Measurements from ENCODE around the gene LCE1F. TPM values are rescaled to one million over a fixed set of nuclear protein-coding genes. Genes with fewer than 3 reads are reported as not detected.

The LCE1F gene
- total RNA-seq, 1 donor from 2014 or later, result not detected

DNA sequence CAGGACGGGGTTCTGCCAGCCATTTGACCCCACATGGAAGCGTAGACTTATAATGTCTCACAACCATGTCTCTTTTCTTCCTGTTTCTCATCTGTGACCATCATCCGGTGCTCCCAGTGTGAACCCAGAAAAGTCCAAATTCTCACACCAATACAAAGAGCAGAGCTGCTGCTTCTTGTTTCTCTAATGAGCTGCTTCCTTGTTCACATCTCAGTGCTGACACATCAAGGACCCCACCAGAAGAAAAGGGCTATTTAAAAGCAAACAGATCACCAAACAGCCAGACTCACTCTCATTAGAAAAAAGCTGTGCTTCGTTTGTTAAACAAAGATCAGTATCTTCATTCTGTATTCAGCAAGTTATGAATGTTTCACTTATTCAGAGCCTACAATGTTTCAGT lies 20.7 kb downstream of the LCE1F start:
- Histone ChIP-seq H3K79me2 (ENCODE audit: low read depth) (no peaks in the 10 kb centered on the region), H3K36me3 (no peaks in the 10 kb centered on the region), H3K9me3 (ENCODE audit: low read depth) (peaks cover 38% of the 10 kb centered on the region), H2AFZ (replicated peaks) (no peak overlapping the region), H3K27me3 (no peaks in the 10 kb centered on the region), H3K4me2 (no peak overlapping the region), H3K4me3 (no peak overlapping the region), H3K9ac (no peak overlapping the region), H4K20me1 (ENCODE audit: low read depth) (no peaks in the 10 kb centered on the region), H3K4me1 (no peaks in the 10 kb centered on the region), H3K27ac (no peak overlapping the region), H3F3A (ENCODE audit: low read depth) (no peaks in the 10 kb centered on the region)
- H3K27me3 Mint-ChIP-seq (ENCODE audit: insufficient read depth, low read depth), result no peaks in the 10 kb centered on the region
- peaks cover 14% of the 10 kb centered on the region for H3K9me3 Mint-ChIP-seq
- H3K36me3 Mint-ChIP-seq, result no peaks in the 10 kb centered on the region
- H3K4me3 Mint-ChIP-seq, result no peak overlapping the region
- H3K4me1 Mint-ChIP-seq, result no peaks in the 10 kb centered on the region
- H3K27ac Mint-ChIP-seq, result no peak overlapping the region
- TF ChIP-seq EZH2phosphoT487 (IDR thresholded peaks at IDR 0.05), result no peak
- TF ChIP-seq, protein P1, sequence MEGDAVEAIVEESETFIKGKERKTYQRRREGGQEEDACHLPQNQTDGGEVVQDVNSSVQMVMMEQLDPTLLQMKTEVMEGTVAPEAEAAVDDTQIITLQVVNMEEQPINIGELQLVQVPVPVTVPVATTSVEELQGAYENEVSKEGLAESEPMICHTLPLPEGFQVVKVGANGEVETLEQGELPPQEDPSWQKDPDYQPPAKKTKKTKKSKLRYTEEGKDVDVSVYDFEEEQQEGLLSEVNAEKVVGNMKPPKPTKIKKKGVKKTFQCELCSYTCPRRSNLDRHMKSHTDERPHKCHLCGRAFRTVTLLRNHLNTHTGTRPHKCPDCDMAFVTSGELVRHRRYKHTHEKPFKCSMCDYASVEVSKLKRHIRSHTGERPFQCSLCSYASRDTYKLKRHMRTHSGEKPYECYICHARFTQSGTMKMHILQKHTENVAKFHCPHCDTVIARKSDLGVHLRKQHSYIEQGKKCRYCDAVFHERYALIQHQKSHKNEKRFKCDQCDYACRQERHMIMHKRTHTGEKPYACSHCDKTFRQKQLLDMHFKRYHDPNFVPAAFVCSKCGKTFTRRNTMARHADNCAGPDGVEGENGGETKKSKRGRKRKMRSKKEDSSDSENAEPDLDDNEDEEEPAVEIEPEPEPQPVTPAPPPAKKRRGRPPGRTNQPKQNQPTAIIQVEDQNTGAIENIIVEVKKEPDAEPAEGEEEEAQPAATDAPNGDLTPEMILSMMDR (IDR thresholded peaks at IDR 0.05), result no peak
- TF ChIP-seq EZH2 (IDR thresholded peaks at IDR 0.05), result no peak
- no peak for DNase-seq (ENCODE audit: low spot score)

DNA sequence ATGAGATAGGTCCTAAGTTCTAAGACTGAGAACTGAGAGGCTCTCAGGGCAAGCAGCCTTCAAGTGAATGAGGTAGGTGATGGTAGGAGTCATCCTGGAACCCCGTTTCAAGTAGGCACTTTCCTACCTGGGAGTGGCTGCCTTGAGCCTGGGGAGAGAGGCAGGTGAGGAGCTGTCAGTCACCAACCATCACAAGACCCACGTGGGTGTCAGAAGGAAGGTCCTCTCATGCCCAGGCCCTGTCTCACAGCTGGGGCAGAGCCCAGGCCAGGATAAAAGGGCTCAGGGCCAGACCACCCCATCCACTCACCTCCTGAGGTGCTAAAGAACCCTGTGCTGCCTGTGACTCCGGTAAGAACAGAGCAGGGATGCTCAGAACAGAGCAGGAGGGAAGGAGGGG lies 21.5 kb downstream of the LCE1F start, which contains the start of gene LCE1D:
LCE1D (plus strand) TSS at position 301 of the 400 bp plus-strand sequence. CDS start 1,074 bp downstream, outside the sequence.
- H3K9me3 ChIP-seq (ENCODE audit: low read depth), result peaks cover 40% of the 10 kb centered on the region
- Mint-ChIP-seq H3K27ac (no peak within 1 kb of the TSS), H3K9me3 (peaks cover 14% of the 10 kb centered on the region), H3K36me3 (no peaks in the 10 kb centered on the region), H3K4me3 (no peak within 1 kb of the TSS), H3K4me1 (no peaks in the 10 kb centered on the region), H3K27me3 (ENCODE audit: insufficient read depth, low read depth) (no peaks in the 10 kb centered on the region)
- no peaks in the 10 kb centered on the region for H3K36me3 ChIP-seq
- TF ChIP-seq EZH2phosphoT487 (IDR thresholded peaks at IDR 0.05) (no peak), EZH2 (IDR thresholded peaks at IDR 0.05) (no peak)
- TF ChIP-seq, protein P1 (IDR thresholded peaks at IDR 0.05), result no peak
- H3K9ac ChIP-seq, result no peak within 1 kb of the TSS
- no peak within 1 kb of the TSS for H3K4me2 ChIP-seq
- H3K4me1 ChIP-seq, result no peaks in the 10 kb centered on the region
- no peak within 1 kb of the TSS for H2AFZ ChIP-seq (replicated peaks)
- no peaks in the 10 kb centered on the region for H3F3A ChIP-seq (ENCODE audit: low read depth)
- H3K27me3 ChIP-seq, result no peaks in the 10 kb centered on the region
- H3K4me3 ChIP-seq, result no peak within 1 kb of the TSS
- no peak for DNase-seq (ENCODE audit: low spot score)
- no peak within 1 kb of the TSS for H3K27ac ChIP-seq
- H3K79me2 ChIP-seq (ENCODE audit: low read depth), result no peaks in the 10 kb centered on the region
- no peaks in the 10 kb centered on the region for H4K20me1 ChIP-seq (ENCODE audit: low read depth)

DNA sequence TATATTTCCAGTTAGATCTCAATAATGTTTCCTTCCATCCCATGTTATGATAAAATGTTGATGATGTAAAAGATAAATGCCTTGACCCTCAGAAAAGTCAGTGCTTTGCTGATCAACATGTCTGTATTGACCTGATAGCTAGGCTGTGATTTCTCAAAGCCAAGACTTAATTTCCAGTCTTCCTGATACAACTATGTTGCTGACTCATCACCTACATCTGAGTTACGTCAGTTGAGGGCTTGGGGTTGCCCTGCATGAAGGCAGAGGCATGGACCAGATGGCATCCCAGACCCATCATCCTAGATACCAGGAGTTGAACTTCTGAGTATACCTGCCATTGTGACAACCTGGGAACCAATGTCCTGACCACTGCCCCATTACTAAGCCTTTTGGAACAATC lies 26.4 kb downstream of the LCE1F start:
- Histone ChIP-seq H3K4me3 (no peak overlapping the region), H3K36me3 (no peaks in the 10 kb centered on the region), H3K9ac (no peak overlapping the region), H3F3A (ENCODE audit: low read depth) (no peaks in the 10 kb centered on the region), H2AFZ (replicated peaks) (no peak overlapping the region), H3K27me3 (no peaks in the 10 kb centered on the region), H3K79me2 (ENCODE audit: low read depth) (no peaks in the 10 kb centered on the region), H3K4me2 (no peak overlapping the region), H4K20me1 (ENCODE audit: low read depth) (no peaks in the 10 kb centered on the region), H3K4me1 (no peaks in the 10 kb centered on the region), H3K27ac (no peak overlapping the region), H3K9me3 (ENCODE audit: low read depth) (peaks cover 40% of the 10 kb centered on the region)
- no peak for TF ChIP-seq EZH2 (IDR thresholded peaks at IDR 0.05)
- no peak for TF ChIP-seq EZH2phosphoT487 (IDR thresholded peaks at IDR 0.05)
- TF ChIP-seq, protein P1 (IDR thresholded peaks at IDR 0.05), result no peak
- H3K36me3 Mint-ChIP-seq, result no peaks in the 10 kb centered on the region
- H3K27me3 Mint-ChIP-seq (ENCODE audit: insufficient read depth, low read depth), result no peaks in the 10 kb centered on the region
- DNase-seq (ENCODE audit: low spot score), result no peak
- peaks cover 16% of the 10 kb centered on the region for H3K9me3 Mint-ChIP-seq
- H3K4me1 Mint-ChIP-seq, result no peaks in the 10 kb centered on the region
- no peak overlapping the region for H3K27ac Mint-ChIP-seq
- no peak overlapping the region for H3K4me3 Mint-ChIP-seq

Data from neural progenitor cell (in vitro differentiated cells).